Activated CD4-positive, alpha-beta T cell treated with anti-CD3 and anti-CD28 coated beads, Interleukin-2, amount 50 U/mL, for 48 hours (primary cell): ENCODE measurements around the gene GRM5.
"Not testable (repeated sequence)": the region's sequence is repeated elsewhere in the genome, so short reads cannot be mapped to it uniquely, and the experiment has no call there.

ENCODE experiments used
- DNase-seq, 2 experiments: peaks; one replicate each; pipeline ENCODE4 v3.0.0-alpha.2; 2020

The GRM5 gene

DNA sequence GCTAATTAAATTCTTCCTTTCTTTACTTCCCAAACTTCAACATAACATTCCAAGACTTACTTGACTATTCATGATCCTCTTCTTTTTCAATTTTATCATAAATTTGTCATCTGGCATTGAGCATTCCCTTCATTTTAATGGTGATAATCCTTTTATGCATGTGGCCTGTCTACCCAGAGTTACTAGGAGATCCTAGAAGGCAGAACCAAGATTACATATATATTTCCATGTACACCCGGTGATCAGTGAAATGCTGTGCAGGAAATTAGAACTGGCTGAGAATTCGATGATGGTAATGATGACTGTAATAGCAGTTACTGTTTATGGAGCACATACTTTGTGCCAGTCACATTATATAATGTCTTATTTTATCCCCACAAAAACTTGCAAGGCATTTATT, 104.2 kb downstream of the GRM5 start:
- DNase-seq = not testable (repeated sequence)

GRCh38 chr11:88959857-88960256, 105.9 kb downstream of the GRM5 start:
- DNase-seq = not testable (repeated sequence)

DNA sequence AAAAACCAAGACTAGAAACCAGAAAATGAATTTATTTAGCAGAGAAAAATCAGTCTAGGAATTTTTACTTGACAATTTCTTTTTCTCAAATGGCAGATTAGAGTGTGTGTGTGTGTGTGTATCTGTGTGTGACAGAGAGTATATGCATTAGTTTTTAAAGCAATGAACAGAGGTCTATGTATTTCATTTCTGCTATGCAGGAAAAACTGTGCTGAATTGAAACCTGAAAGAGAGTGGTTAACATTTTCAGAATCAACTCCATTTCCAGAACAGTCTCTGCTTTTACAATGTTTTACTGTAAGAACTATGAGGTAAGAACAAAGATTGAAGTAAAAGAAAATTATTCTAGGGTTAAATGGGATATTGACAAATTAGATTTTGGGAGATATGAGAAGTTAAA, 114.8 kb downstream of the GRM5 start:
- no peak for DNase-seq

DNA sequence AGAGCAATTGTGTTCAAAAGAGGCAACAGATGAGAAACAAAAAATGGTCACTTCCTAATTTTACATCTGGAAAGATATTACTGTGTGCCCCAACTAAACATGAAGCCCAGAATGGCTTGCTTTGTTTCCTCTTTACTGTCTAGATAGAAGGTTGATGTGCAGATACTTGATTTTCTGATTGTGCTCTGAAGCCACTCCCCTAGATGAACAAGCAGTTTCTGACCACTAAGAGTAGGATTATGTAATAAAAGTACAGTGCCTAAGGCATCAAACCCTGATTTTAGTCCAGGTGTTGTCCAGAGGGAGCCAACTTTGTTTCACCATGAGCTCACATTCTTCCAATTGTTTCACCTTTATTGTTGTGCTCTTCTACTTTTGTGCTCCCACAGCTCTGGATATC, 116.9 kb downstream of the GRM5 start:
- not testable (repeated sequence) for DNase-seq

DNA sequence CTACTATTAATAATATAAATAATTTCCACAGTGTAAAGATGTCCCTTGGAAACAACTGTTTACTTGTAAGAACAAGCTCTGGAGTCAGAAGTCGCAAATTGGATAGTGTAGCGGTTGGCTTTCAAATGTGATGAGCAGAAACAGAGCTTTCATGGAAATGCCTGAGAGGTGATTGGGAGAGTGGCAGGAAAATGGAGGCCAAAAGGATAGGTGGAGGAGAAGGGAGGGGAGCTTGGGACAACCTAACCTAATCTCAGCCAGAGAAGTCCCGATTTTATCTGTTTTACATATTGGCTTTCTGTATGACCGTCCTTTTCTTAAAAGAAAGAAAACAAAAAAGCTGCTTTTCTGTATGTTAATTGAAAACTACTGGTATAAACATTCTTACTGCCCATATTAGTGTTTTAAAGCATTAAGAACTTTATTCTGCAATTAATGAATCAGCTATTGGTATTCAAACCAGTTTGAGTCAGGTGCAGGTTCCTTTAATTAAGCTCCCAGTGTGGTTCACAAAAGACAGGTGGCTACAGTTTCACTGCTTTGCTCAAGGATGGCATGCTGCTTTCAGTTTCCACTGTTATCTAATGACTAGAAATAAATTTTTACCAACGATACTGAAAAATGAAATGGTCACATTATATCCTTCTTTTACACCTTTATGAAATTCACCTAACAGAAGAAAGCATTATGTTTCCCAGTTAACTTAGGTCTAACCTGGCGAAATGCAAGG, 117.8 kb downstream of the GRM5 start:
- DNase-seq = not testable (repeated sequence)

GRCh38 chr11:88929665-88930064, 136.1 kb downstream of the GRM5 start:
- DNase-seq = not testable (repeated sequence)

GRCh38 chr11:88917065-88917464, 148.7 kb downstream of the GRM5 start:
- not testable (repeated sequence) for DNase-seq

- no peak for DNase-seq
These were observed 156.3 kb downstream of the GRM5 start for GRCh38 chr11:88909500-88909899.

DNA sequence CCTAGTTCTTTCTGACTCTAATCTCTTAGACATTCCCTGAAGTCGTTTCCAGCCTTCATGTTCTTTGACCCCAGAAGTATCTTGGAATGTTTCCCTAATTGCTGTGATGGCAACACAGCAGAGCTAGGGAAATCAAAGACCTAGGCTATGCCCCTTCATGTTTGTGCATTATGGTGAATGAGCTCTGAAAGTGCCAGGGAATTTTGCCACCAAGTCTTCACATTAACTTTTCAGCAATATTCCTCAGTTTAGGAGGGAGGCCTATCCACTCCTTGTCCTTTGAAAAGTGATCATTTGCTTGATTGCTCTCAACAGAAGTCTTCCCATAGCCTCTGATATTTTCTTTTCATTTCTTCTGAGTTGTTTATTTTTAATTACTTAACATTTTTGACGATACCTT, 164.3 kb downstream of the GRM5 start:
- not testable (repeated sequence) for DNase-seq

DNA sequence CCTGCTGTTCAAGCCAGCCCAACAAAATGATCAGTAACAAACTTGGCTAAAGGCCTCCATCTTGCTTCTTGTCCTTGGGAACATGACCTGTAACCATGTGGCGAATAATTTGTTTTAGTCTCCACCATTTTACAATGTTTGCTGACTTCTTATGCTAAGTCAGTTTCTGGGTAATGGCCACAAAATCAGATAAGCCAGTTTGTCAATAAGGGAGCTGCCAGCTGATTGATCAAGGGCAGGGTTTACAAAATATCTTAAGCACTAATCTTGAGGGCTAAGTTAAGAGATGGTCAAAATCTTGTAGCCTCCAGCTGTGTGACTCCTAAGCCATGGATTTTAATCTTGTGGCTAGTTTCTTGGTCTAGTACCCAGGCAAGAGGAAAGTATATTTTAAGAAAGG, 176.9 kb downstream of the GRM5 start:
- DNase-seq = not testable (repeated sequence)

DNA sequence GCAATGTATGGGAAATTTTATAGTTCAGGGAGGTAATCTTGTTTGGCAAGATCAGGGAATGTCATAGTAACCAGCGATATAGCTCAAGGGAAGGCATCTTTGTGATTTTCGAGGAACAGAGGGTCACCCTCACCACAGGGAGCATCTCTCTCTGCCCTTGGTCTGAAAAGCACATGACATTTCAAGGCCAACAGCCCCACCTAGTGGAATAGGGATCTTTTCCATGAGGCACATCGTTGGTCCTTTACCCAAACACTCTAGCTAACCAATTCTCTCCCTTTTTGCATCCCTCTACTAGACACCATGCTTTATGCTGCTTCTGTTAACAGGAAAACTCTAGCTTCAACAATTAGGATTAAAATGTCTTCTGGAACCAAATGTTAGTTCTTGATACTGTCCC, 179.0 kb downstream of the GRM5 start:
- peak; percentile 9 to 32 for DNase-seq

GRCh38 chr11:88882800-88883199, 183.0 kb downstream of the GRM5 start:
- DNase-seq = not testable (repeated sequence)

- no peak for DNase-seq
These were observed 204.2 kb downstream of the GRM5 start for GRCh38 chr11:88861618-88862017.

- not testable (repeated sequence) for DNase-seq
These were observed 205.4 kb downstream of the GRM5 start for GRCh38 chr11:88860431-88860830.

DNA sequence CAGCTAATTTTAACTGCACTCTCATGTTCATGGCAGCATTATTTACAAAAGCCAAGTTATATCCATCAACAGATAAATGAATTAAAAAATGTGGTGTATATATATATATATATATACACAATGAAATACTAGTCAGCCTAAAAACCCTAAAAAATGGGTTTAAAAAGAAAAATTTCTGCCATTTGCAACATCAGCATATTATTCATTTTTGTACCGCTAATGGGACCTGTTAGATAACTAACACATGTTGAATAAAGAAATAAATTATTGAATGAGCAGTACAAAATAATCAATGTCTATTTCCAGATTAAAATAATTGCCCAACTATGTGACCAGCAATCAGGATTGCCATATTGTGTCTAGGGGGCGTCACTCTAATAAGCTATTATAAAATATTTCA, 211.8 kb downstream of the GRM5 start:
- DNase-seq = not testable (repeated sequence)

GRCh38 chr11:88851547-88851946, 214.2 kb downstream of the GRM5 start:
- DNase-seq = not testable (repeated sequence)

- DNase-seq = not testable (repeated sequence)
These were observed 216.0 kb downstream of the GRM5 start for GRCh38 chr11:88849773-88850172.

DNA sequence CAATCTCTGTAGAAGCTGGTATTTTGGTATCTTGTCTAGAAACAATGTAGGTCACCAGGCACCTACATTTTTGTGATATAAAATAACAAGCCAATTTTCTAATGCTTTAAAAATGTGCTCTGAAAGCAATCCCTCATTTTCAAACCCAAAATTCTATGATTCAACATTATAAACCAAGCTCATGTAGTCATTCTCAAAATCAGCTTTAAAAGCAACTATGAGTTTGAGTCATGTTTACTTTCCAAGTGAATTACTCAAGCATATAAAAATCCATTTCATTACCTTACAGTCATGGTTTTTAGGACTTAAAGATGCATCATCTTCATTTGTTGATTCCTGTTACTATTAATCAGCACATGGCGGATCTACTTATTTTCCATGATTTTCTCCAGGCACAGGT, 216.4 kb downstream of the GRM5 start:
- DNase-seq = no peak

DNA sequence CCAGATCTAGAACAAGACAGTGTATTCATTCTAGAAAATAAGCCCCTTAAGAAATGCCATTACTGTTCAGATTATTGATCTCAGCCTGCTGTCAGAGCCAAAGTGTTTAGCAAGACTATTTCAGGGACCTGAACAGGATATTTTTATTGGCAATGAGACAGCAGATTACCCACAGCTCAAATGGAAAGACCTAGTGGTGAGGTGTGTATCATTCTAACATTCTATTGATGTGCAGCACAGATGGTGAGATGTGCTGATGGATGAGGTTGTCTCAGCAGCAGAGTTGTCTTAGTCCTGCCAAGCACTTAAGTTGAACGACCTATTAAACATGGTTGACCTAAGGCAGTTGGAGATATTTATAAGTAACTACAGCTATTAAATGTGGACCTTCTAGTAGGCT, 219.5 kb downstream of the GRM5 start:
- not testable (repeated sequence) for DNase-seq

- not testable (repeated sequence) for DNase-seq
These were observed 220.8 kb downstream of the GRM5 start for GRCh38 chr11:88844941-88845340.

GRCh38 chr11:88843766-88844426, 221.9 kb downstream of the GRM5 start:
- not testable (repeated sequence) for DNase-seq

DNA sequence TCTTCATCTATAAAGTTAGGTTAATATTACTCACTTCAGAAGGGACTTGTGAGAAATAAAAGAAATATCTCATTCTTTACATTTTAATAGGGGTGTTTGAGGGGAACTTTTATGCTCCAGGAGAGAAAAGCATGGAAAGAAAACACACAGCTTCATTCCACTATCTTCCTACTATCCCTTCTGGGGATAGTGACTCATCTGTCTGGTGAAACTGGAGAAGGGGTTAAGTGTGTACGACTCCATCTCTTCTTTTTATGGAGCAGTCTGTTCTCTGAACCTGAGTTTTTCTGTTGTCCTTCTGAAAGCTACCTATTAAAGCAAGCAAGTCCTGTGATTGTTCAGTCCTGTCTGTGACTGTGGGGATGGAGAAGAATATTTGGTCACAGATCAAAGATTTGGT, 227.6 kb downstream of the GRM5 start:
- DNase-seq = not testable (repeated sequence)

DNA sequence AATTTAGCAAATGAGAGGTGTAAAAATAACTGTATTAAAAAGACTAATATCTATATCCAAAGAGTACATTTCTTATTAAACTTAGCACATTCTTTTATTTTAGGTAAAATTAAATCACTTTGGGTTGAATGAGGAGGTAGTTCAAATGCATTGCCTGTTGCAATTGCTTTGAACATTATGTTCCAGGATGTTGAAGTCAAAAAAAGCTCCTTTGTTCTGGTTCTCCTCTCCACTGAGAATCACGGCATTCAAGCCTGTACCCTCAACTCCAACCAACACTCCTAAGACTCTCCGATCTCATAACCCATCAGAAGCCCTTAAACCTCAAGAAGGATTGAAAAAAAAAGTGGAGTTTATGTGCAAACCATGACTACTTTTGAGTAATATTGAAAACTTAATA, 230.1 kb downstream of the GRM5 start:
- not testable (repeated sequence) for DNase-seq

DNA sequence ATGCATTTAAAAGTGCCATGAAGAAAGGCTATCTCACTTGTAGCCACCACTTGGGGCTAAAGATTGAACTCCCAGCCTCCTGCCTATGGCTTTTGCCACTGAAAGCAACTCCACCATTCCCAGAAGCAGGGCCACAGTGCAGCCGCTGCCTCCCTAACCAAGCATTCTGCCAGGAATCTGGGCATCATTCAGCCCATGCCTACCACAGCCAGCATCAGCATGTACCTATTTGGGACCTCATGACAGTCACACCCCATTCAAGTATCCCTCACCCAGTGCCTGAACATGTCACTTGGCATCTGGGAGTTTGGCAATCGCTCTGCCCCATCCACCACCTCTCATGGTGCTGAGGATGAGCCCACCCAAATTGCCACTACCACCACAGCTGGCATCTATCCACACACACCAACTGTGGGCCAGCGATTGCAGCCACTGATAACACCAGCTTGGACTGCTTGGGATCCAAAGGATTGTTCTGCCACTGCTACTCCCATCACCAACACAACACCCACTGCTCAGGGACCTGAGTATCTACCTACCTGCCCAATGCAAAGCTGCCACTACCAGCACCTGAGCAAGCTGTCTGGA, 234.4 kb downstream of the GRM5 start:
- DNase-seq = no peak
